HG03378 (cell line): Measurements from ENCODE around the gene IL1RAP.
A peak's percentile ranks its signal among the peaks of the same experiment; 100 is the strongest.

ENCODE experiments used
- ATAC-seq: cut with Tn5 transposase; IDR thresholded peaks from one replicate; pipeline ENCODE4 v1.9.1; 2021; ENCODE audit warnings: mild to moderate bottlenecking, moderate library complexity; ENCODE audit not compliant: unreplicated experiment

The IL1RAP gene

GRCh38 chr3:190575437-190576185, 61.7 kb downstream of the IL1RAP start:
- no peak for ATAC-seq

DNA sequence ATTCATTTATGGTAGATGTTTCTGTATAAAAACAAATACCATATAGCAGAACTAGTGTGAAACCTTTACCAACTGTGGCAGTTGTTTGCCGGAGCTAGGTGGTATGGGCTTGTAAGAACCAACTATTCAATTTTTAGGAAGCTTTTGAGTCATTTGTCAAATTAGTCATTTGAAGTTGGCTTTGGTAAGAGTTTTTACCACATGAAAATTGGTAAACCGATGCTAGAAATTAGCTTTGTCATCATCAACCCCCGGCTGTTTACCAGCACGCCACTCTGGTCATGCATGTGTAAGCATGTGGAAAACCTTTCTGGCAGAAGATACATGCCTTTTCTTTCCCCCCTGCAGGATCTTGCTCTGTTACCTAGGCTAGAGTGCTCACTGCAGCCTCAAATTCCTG, 63.3 kb downstream of the IL1RAP start:
- no peak for ATAC-seq

GRCh38 chr3:190579514-190580137, 65.7 kb downstream of the IL1RAP start:
- no peak for ATAC-seq

- no peak for ATAC-seq
Observed at GRCh38 chr3:190580417-190580816, 66.5 kb downstream of the IL1RAP start.

DNA sequence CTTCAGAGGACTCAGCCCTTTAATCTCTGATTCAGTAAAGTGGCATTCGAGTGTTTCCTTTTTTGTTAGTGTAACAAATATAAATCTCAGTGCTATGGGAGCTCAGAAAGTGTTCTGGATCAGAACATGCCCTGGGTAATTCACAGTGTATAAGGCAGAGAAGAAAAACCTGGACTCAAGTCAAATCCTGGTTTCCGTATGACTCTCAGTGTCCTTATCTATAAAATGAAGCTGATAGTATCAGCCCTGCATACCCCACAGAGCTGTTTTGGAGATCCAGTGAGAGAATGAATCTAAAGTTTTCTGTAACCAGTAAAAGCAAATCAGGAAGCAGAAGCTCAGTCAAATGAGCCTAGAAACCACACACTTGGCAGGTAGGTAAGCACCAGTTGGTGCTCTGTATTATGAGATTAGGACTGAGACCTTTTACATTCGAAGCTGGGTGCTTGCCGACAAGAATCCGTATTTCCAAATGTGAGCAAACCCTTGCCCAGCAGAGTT, 67.2 kb downstream of the IL1RAP start:
- no peak for ATAC-seq

GRCh38 chr3:190582667-190583066, 68.8 kb downstream of the IL1RAP start:
- ATAC-seq = no peak

DNA sequence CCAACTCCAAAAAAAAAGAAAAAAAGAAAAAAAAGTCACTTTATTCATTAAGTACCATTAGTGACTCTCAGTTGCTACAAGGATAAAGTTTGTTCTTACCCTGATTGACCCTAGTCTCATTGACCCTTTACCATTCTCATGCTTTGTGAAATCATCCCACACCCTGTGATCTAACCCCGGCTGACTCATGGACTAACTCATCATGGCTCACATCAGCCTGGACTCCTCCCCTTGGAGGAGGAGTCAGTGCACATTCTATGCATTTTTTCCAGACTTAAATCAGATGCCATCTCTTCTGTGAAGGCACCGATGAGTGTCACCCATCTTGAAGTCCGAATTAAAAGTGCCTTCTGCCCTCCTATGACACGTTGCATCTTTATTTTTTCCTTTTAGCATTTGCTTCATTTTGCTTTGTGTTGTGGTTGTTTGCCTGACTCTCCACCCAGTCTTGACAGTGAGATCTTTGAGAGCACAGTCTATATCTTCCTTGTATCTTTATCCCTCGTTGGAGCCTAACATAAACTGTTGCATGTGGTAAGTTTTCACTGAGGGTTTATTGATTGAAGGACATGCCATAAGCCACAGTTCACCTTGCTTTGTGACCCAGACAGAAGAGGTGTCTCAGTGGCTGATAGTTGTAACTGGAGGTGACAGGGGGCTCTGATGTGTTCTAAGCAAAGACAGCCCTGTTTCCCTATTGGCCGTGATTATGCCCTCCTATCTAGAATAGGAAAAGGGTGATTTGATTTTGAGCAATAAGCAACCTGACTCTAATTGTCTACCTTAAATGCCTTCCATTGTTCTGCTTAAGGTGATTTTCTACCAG, 72.1 kb downstream of the IL1RAP start:
- ATAC-seq = peak; percentile 7

DNA sequence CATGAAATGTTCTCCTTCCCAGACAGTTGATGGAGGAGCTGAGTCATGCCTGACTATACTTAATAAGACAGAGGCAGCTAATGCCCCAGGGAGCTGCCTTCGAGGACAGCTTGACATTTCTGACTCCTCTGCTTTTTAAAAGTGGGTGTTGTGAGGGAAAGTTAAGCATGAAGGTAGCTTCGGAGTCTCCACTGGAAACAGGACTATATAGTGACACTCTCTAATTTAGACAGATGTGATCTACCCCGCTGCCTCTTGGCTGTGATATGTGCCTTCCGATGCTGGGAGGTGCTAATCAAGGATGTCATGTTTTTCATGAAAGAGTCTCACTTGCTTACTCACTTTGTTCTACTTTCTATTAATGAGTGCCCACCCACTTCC, 72.7 kb downstream of the IL1RAP start:
- ATAC-seq = peak; percentile 95

GRCh38 chr3:190588570-190588969, 74.7 kb downstream of the IL1RAP start:
- no peak for ATAC-seq

GRCh38 chr3:190589326-190589725, 75.4 kb downstream of the IL1RAP start:
- ATAC-seq = no peak

- ATAC-seq = no peak
Observed at GRCh38 chr3:190591080-190591479, 77.2 kb downstream of the IL1RAP start.

DNA sequence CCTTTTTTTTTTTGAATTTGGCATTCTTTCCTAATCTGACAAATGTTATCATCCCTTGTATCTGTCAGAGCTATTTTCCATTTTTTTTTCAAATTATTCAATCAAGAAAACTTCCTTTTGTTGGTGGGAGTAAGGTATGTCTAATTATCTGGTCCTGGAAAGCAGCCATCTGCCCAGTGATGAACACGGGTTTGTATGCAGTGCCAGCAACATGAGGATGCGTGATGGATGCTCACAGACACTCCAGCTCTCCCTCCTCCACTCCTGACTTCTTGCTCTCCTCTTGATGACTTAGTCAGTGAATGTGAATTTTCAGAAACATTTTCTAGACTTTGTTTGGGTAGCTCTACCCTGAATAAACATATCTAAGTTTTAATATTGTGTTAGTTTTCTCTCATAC, 79.2 kb downstream of the IL1RAP start:
- ATAC-seq = no peak

- ATAC-seq = no peak
Observed at GRCh38 chr3:190594171-190594570, 80.3 kb downstream of the IL1RAP start.

GRCh38 chr3:190595179-190595795, 81.4 kb downstream of the IL1RAP start:
- ATAC-seq = no peak

GRCh38 chr3:190595807-190596206, 81.9 kb downstream of the IL1RAP start:
- no peak for ATAC-seq

DNA sequence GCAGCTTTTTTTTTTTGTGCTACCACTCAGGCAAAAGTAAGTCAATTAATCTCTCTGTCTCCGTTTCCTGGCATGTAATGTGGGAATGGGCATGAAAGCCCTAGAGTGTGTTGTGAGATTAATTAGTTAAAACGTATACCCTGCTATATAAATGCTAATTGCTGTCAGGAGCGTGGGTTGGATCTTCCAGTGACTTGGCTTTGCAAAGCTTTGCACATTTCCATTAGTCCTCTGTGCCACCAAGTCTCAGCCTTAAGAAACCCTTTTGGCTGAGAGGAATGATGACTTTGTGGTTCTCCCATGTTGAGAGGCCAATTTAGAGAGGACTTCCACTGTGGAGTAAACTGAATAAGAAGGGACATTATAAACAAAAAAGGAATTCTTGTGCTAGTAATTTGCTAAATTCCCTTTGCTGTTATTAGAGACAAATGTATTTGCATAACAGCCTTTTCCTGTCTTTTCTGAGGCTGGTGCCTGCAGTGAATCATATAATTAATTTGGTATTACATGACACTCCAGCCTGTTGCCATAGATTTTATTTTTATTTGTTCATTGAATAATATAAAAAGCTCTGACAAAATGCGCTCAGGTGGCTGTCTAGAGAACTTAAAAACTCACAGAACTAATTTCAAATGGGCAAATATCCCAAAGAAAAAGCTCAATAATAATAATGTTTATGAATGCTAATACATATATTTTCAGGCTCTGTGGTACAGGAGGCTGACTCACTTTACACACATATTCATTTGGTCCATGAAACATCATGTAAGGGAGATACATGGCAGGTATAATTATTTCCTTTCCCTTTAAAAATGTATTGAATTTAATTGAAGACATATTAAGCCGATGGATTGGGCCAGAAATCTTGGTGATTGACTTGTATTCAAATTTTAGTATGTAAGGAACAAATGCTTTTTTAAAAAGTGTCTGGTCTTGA, 82.7 kb downstream of the IL1RAP start:
- ATAC-seq = no peak

DNA sequence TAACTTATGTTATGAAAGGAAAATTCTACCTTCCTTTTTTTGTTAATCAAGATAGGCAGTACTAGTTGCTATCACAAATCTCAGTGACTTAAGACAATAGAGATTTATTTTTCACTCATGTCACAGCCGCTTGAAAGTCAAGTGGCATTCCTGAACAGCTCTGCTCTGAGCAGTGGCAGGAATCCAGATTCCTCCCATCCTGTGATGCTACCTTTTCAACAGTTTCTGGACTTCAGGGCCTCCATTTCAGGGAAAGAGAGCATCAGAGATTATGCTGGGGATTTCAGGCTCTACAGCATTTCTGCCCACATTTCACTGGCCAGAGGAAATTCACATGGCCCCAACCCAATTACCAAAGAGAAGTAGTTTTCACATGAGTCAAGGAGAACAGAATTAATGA, 83.4 kb downstream of the IL1RAP start:
- ATAC-seq = no peak

DNA sequence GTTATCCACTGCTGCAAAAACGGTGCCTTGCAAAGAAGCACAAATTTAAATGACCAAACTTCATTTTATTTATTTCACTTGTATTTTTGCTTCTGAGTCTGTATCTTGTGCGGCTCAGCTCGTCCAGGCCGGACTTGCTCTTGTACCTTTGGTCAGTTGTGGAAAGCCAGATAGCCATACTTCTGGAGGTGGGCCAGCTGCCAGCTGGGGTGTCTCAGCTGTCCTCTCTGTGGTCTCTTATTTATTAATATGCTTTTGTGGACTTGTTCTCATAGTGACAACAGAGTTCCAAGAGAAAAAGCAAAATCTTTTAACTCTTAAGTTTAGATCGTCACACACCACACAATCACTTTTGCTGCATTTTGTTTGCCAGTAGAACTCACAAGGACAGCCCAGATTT, 87.7 kb downstream of the IL1RAP start:
- ATAC-seq = no peak

DNA sequence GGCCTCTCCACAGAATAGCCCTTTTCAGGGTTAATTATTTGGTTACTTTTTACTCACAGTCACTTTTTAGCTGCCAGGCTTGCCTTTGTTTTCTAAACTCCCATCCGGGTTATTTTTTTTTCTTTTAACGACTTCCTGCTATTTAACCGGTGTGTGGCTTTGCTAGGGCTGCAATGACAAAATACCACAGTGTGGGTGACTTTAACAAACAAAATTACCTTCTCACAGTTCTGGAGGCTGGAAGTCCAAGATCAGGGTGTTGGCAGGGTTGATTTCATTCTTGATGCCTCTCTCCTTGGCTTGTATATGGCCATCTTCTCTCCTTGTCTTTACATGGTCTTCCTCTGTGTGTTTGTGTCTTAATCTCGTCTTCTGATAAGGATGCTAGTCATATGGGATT, 91.5 kb downstream of the IL1RAP start:
- no peak for ATAC-seq

DNA sequence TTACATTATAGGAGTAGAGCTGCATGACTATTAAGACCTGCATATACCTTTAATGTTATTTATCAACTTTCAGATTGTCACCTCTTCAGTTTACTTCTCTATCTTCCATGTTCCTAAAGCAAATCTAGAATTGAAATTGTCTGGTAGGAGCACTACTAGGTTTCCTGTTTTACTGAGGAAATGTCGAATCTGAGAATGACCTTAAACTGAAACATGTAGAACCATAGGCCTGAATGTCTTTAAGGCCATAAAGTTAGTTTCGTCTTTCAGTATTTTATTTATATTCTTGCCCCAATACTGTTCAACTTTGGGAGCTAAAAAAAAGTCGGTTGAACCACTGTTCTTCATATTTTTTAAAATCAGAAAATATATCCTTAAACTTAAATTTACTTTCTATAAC, 92.7 kb downstream of the IL1RAP start:
- ATAC-seq = no peak
